ENCODE measurements around the gene NOP14.

DNA sequence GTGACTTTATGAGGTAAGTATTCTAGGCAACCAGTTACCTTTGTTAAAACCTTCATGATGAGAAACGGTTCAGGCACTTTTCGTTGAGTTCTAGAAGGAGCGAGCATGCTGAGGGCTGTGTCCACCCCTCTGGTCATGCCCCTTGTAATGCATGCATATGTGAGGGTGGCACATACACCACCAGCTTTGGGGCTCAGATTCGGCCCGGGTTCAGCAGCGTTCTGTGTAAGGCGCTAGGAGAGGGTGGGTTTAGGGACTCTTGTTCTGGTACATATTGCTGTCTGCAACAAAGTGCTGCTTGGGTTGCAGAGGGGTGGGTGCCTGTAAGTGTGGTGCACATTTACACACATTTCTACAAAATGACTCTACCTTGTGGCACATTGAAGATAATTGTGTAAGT, 54.5 kb downstream of the NOP14 start:
- no peak for TF ChIP-seq CTCF (IDR thresholded peaks at IDR 0.05)
- no peak for TF ChIP-seq POLR2A (IDR thresholded peaks at IDR 0.05)

Measured in tibial nerve (tissue), 3 donors.